Body of pancreas (tissue), 4 donors: ENCODE data around the gene ACVR1B. TPM values are rescaled to one million over a fixed set of nuclear protein-coding genes. Genes with fewer than 3 reads are reported as not detected.
A peak's percentile ranks its signal among the peaks of the same experiment; 100 is the strongest.

Source experiments
- ATAC-seq: fragments of 150-250 bp; one replicate; pipeline ENCODE4 v1.9.1; 2016
- DNase-seq, 4 donors: peaks; one replicate each; pipeline ENCODE4 v3.0.0-alpha.2; 2019
- H3K27ac ChIP-seq, 4 donors: fragments of 200-600 bp; sonication (generic); 1 replicate in 3 of 4; 2 replicates in 1 of 4; pipeline versions ENCODE4 v1.5.1 to v1.6.1; 2016 to 2019; ENCODE audit warnings: mild to moderate bottlenecking in 1 of 4, mixed read lengths in 1 of 4, moderate library complexity in 1 of 4
- H3K27me3 ChIP-seq, 2 donors: fragments of 200-600 bp; sonication (generic); one replicate each; pipeline ENCODE4 v1.6.0; 2016; ENCODE audit warnings: mild to moderate bottlenecking in 1 of 2
- H3K36me3 ChIP-seq, 2 donors: fragments of 200-600 bp; sonication (generic); replicated peaks in 1 of 2; 2 replicates each; pipeline ENCODE4 v1.5.1; 2016; ENCODE audit warnings: low read depth in 2 of 2; ENCODE audit not compliant: insufficient read depth in 1 of 2
- H3K4me1 ChIP-seq: fragments of 200-600 bp; sonication (generic); one replicate; pipeline ENCODE4 v1.6.0; 2016
- H3K4me3 ChIP-seq, 2 donors: fragments of 200-600 bp; sonication (generic); 1 replicate in 1 of 2; 2 replicates in 1 of 2; pipeline ENCODE4 v1.5.1; 2016 to 2019
- H3K9me3 ChIP-seq, 3 donors: fragments of 200-600 bp; sonication (generic); 1 replicate in 2 of 3; 2 replicates in 1 of 3; pipeline ENCODE4 v1.5.1; 2016
- POLR2A ChIP-seq, 3 donors: fragments of 450-650 bp; IDR thresholded peaks; one replicate each; pipeline ENCODE4 v1.6.1; 2016; ENCODE audit warnings: antibody characterized with exemption in 3 of 3, mild to moderate bottlenecking in 2 of 3
- WGBS, 2 donors: methylation state at CpG; one replicate each; pipeline ENCODE4 v1.1.5; 2017; 5-methylcytosine and 5-hydroxymethylcytosine counted together
- intact Hi-C: fragments of 100-400 bp; cut with DNase I; formaldehyde crosslinking; loops from one replicate; pipeline ENCODE4 v1.15.1; 2023
- total RNA-seq, 2 donors: library from RNA; depleted of rRNA; stranded (reverse); fragments of >200 nt; gene quantifications; one replicate each; pipeline ENCODE4 v1.1.0, GENCODE V29; 2016
- TF ChIP-seq, protein P1 (sequence below), 7 experiments: fragments of 450-650 bp in 4 of 7; fragments of 200-600 bp in 3 of 7; sonication (generic) in 3 of 7; IDR thresholded peaks; one replicate each; pipeline ENCODE4 v1.5.1; 2016 to 2019; ENCODE audit warnings: antibody characterized with exemption in 7 of 7

ACVR1B gene
- total RNA-seq, 2 donors from 2014 or later, result 19.8 to 21.8 TPM

DNA sequence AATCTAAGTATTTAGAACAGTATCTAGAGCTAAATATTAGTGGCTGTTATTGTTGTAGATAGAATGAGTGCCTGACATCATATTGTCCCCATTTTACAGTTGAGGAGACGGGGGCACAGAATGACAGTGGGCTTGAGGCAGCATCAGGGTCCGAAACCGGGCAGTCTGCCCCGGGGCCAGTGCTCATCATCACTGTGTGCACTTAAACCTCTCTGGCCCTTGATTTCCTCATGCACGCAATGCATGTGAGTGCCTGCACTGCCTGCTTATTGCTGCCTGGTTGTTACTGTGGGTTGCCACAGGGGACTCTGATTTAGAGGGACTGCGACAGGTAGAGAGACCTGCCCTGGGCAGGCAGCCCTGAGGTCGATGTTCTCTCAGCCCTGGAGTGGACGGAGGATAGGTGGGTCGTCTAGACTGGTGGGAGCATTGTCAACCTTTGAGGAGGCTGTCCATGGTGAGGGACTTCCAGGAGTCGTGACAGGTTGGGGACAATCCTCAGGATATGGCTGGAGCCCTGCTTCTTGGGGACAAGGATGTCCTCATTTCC lies 34.4 kb upstream of the ACVR1B start:
- Histone ChIP-seq H3K9me3 (no peaks in the 10 kb centered on the region), H3K4me3 (no peak overlapping the region)
- no peak for ATAC-seq

DNA sequence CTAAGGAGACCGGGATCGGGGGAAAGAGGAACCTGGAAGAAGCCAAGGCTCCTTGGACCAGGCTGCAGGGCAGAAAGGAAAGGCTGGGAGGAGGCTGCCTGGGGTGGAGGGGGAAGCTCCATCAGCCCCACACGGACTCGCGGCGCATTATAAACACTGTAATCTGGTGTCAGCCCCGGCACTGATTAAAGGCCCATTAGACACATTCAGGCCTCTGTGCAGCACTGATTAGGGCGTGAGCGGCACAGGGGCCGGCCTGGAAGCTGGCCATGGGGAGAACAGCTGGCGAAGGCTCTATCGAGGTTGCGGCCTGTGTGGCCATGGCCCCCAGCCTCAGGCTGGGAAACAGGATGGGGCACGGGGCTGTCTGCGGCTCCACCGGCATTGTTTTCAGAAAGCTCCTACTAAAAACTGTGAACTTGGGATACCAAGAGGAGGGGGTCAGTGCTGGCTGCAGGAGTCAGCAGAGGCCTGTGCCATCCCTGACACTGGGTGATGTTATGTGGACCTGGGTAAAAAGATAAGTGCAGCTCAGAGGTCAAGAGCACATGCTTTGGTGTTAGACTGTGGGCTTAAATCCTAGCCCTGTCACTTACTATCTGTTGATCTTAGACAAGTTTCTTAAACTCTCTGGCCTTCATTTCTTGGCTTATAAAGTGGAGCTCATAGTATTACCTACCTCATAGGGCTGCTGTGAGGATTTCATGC lies 33.6 kb upstream of the ACVR1B start:
- Histone ChIP-seq H3K4me1 (peaks cover 9% of the 10 kb centered on the region), H3K4me3 (no peak overlapping the region), H3K27ac (no peak overlapping the region), H3K9me3 (no peaks in the 10 kb centered on the region), H3K27me3 (no peaks in the 10 kb centered on the region), H3K36me3 (no peaks in the 10 kb centered on the region)
- TF ChIP-seq, protein P1, sequence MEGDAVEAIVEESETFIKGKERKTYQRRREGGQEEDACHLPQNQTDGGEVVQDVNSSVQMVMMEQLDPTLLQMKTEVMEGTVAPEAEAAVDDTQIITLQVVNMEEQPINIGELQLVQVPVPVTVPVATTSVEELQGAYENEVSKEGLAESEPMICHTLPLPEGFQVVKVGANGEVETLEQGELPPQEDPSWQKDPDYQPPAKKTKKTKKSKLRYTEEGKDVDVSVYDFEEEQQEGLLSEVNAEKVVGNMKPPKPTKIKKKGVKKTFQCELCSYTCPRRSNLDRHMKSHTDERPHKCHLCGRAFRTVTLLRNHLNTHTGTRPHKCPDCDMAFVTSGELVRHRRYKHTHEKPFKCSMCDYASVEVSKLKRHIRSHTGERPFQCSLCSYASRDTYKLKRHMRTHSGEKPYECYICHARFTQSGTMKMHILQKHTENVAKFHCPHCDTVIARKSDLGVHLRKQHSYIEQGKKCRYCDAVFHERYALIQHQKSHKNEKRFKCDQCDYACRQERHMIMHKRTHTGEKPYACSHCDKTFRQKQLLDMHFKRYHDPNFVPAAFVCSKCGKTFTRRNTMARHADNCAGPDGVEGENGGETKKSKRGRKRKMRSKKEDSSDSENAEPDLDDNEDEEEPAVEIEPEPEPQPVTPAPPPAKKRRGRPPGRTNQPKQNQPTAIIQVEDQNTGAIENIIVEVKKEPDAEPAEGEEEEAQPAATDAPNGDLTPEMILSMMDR (IDR thresholded peaks at IDR 0.05), result no peak
- no peak for TF ChIP-seq POLR2A (IDR thresholded peaks at IDR 0.05)
- intact Hi-C loops, result no loop called here
- no peak for ATAC-seq
- 43 to 47% methylated on average over 9 to 16 of the region's 16 CpGs for WGBS, 2 donors
- peak in 1 of 4 donors; percentile 24 for DNase-seq

More for the DNA sequence above, 34.4 kb upstream of the ACVR1B start:
- TF ChIP-seq, protein P1 (IDR thresholded peaks at IDR 0.05), result no peak
- H3K27ac ChIP-seq, result no peak overlapping the region
- H3K36me3 ChIP-seq, result no peaks in the 10 kb centered on the region
- intact Hi-C loops, result no loop called here
- DNase-seq, result no peak
- 88 to 96% methylated on average over 7 to 10 of the region's 10 CpGs for WGBS, 2 donors
- H3K4me1 ChIP-seq, result peaks cover 1% of the 10 kb centered on the region
- H3K27me3 ChIP-seq, result no peaks in the 10 kb centered on the region

DNA sequence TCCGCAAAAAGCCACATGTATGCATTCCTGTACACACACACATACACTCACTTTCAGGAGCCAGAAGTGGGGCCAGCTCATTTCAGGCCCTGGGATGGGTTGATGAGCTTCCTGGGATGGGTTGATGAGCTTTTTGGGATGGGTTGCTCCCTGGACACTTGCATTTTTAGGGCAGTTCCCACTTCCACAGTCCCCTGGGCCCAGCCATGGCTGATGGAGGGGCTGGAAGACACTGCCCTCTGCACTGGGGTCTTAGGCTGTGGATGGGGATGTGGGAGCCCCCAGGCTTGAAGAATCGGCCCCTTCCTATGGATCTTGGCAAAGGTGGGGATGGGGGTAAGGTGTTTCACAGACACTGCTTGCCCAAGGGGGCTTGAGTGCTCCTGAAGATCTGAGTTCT lies 31.5 kb upstream of the ACVR1B start:
- no peaks in the 10 kb centered on the region for H3K27me3 ChIP-seq
- intact Hi-C loops, result loop anchor here (5.0 kb wide), 1 partner anchor 52 kb away; no protein-coding TSS in a partner anchor
- H3K4me1 ChIP-seq, result peaks cover 20% of the 10 kb centered on the region
- no peak for DNase-seq
- no peaks in the 10 kb centered on the region for H3K36me3 ChIP-seq
- WGBS, 2 donors, result 58 to 75% methylated on average over 2 of the region's 2 CpGs
- no peak overlapping the region for H3K27ac ChIP-seq
- TF ChIP-seq, protein P1 (IDR thresholded peaks at IDR 0.05), result no peak
- TF ChIP-seq POLR2A (IDR thresholded peaks at IDR 0.05), result no peak
- no peak for ATAC-seq
- no peak overlapping the region for H3K4me3 ChIP-seq
- no peaks in the 10 kb centered on the region for H3K9me3 ChIP-seq

DNA sequence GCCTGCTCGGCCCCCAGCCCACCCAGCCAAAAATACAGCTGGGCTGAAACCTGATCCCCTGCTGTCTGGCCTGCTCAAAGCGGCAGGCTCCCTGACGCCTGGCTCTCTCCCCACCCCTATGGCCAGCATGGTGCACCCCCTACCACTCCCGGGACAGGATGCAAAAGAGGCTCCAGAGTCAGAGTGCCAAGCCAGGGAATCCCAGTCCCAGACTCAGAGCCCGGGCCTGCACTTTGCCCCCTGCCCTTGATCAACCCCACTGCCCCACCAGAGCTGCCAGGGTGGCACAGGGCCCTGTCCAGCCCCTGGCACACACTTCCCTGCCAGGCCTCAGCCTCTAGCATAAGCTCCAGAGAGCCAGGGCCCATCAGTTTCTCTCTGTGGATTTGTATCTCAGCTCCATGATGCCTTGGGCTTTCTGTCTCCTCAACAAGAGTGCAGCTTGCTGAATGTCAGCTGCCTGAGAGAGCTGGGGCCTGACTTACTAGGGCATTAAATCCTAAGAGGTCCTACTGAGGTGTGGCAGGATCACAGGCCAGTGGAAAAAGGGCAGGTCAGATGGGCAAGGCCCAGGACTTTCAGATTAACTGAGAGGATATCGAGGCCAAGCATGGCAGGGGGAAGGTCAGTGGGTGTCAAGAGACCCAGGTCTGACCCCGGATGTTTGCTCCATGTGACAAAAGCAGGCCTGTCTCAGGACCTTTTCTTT lies 30.3 kb upstream of the ACVR1B start:
- DNase-seq (no peak), ATAC-seq (no peak)
- Histone ChIP-seq H3K9me3 (no peaks in the 10 kb centered on the region), H3K4me1 (peaks cover 27% of the 10 kb centered on the region), H3K36me3 (no peaks in the 10 kb centered on the region), H3K4me3 (no peak overlapping the region), H3K27ac (no peak overlapping the region), H3K27me3 (no peaks in the 10 kb centered on the region)
- intact Hi-C loops, result loop anchor here (5.0 kb wide), 1 partner anchor 51 kb away; no protein-coding TSS in a partner anchor
- TF ChIP-seq, protein P1 (IDR thresholded peaks at IDR 0.05), result no peak
- TF ChIP-seq POLR2A (IDR thresholded peaks at IDR 0.05), result no peak
- 69 to 77% methylated on average over 5 to 7 of the region's 7 CpGs for WGBS, 2 donors
